HG02981 (cell line): Measurements from ENCODE around the gene SYT13.
"Not testable (repeated sequence)": the region's sequence is repeated elsewhere in the genome, so short reads cannot be mapped to it uniquely, and the experiment has no call there.

Source experiments
- ATAC-seq: cut with Tn5 transposase; IDR thresholded peaks from one replicate; pipeline ENCODE4 v1.9.1; 2021; ENCODE audit warnings: mild to moderate bottlenecking, moderate library complexity; ENCODE audit not compliant: unreplicated experiment

SYT13 gene

GRCh38 chr11:45250035-45250718, 36.0 kb downstream of the SYT13 start:
- ATAC-seq = no peak

- ATAC-seq = not testable (repeated sequence)
Observed at GRCh38 chr11:45249372-45249771, 36.8 kb downstream of the SYT13 start.

DNA sequence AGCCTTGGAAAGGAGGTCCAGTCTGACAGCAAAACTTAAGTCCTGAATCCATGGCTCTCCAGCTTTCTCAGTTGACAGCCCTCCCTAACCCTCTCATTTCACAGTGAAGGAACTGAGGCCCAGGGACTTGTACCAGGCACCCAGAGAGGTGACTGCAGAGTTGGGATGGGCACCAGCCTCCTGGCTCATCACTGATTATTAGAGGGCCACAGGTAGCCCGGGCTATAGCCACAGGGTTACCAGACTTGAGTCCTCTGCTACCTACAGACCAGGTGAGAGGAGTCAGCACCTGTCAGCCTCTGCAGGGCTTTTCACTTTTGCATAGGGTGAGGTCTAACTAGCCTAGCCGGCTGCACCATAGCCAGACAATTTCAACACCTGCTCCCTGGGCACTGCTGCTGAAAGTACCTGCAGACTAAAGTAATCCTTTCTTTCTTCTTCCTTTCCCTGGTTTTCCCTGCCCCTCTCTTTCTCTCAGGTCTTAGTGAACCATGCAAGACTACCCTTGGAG, 37.6 kb downstream of the SYT13 start:
- ATAC-seq = no peak

GRCh38 chr11:45247433-45247832, 38.7 kb downstream of the SYT13 start:
- ATAC-seq = no peak

DNA sequence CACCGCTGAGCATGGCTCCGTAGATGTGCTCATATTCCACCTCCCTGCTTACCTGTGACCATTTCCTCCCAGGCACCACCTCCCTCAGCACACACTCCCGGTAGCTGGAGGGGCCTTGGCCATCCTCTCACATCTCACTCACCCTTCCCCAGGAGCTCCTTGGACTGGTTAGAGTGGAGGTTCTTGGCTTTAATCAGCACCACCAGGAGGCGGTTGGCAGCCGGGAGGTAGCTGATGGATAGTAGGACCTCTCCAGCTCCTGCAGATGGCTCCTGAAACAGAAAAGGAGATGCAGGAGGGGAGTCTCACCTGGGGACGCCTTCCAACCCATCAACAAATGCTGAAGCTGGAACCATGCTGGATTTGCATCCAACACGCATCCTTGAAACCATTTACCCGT, 39.9 kb downstream of the SYT13 start:
- ATAC-seq = no peak

DNA sequence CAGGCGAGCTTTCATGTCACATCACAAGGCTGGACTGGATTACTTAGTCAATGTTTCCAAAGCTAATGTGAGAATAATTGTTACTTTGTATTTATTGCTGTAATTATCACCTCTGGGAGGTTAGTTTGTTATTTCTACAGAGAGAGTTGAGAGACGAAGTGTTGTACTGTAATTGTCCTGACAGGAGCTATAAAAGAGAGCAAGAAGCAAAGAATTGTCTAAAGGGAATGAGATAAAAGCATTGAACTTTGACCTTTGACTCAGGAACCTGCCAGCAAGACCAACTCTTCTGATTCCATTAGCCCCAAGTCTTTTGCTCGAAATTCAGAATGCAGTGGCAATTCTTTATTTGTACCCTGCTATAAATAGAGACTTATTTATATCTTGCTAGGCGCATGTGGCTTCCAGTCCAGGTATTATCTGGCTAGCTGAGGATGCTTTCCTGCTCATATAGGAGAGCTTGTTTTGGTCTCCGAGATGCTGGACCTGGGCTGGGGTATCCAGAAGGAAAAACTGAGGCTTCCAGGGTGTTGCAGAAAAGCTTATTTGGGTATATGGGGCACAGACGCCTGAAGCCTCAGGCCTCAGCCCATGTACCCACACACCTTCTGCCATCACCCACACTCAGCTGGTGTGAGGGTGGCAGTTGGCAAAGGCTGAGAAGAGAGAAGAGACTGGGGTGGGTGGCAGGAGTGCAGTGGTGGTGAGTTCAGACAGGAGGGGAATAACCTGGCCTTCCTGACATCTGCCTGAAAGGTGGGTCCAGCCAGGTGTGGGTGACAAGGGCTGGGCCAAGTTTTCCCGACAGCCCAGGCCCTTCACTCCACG, 40.7 kb downstream of the SYT13 start:
- ATAC-seq = no peak

- no peak for ATAC-seq
Observed at GRCh38 chr11:45243967-45244366, 42.2 kb downstream of the SYT13 start.

DNA sequence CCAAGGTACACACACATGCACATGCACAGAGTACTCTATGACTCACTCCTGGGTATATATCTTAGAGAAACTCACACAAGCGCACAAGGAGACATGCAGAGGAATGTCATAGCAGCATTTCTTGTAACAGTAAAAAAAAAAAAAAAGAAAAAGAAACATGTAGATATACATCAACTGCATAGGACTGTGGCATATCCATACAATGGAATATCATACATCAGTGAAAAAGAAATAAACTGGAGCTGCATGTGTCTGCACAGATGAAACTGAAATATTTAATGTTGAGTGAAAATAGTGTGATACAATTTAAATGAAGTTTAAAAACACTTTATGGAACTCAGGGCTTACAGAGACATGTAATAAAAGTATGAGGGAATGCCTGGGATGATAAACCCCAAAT, 46.4 kb downstream of the SYT13 start:
- ATAC-seq = no peak

DNA sequence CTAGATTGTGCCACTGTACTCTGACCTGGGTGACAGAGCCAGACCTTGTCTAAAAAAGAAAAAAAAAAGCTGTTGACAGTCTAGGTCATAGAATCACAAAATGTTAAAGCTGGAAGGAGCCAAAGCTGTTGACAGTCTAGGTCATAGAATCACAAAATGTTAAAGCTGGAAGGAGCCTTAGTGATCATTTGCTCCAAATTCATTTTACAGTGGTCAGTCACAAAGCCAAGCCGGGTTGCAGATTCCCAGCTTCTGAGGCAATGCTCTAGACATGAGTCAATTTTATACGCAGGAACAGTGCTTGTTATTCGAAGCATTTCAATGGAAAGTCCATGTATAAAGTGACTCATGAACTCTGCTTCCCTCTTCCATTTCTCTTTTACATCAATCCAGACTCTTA, 47.4 kb downstream of the SYT13 start:
- ATAC-seq = no peak

- ATAC-seq = no peak
Observed at GRCh38 chr11:45237711-45238315, 48.3 kb downstream of the SYT13 start.

GRCh38 chr11:45234306-45235006, 51.7 kb downstream of the SYT13 start:
- no peak for ATAC-seq

- ATAC-seq = no peak
Observed at GRCh38 chr11:45233804-45234170, 52.4 kb downstream of the SYT13 start.

DNA sequence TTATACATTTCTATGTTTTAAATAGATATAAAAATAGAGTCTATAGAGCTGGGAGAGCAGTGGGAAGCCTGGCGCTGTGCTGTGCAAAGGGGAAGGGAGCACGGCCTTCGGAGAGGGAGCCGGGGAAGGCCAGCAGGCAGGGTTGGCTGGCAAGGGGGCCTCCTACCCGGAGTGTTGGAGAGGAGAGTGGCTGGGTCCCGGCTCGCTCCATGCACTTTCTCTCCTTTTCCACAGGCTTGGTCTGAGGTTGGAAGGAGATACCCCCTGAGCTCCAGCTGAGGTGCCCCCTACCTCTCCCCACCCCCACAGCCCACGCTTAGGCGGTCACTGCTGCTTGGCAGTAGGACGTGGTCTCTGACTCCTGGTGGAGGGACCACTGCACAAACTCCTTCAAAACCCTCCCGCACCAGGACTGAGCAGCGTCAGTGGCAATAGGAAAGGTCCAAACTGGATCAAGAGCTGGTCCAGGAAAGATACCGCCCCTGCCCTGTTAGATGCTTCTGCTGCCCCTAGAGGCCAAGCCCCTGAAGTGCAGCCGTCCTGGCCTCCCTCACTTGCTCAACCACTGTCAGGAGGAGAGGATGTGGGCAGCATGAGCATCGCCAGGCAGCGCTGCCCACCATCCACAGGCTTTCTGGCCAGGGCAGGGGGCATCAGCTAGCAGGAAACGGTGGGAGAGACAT, 52.9 kb downstream of the SYT13 start:
- ATAC-seq = peak; percentile 65

DNA sequence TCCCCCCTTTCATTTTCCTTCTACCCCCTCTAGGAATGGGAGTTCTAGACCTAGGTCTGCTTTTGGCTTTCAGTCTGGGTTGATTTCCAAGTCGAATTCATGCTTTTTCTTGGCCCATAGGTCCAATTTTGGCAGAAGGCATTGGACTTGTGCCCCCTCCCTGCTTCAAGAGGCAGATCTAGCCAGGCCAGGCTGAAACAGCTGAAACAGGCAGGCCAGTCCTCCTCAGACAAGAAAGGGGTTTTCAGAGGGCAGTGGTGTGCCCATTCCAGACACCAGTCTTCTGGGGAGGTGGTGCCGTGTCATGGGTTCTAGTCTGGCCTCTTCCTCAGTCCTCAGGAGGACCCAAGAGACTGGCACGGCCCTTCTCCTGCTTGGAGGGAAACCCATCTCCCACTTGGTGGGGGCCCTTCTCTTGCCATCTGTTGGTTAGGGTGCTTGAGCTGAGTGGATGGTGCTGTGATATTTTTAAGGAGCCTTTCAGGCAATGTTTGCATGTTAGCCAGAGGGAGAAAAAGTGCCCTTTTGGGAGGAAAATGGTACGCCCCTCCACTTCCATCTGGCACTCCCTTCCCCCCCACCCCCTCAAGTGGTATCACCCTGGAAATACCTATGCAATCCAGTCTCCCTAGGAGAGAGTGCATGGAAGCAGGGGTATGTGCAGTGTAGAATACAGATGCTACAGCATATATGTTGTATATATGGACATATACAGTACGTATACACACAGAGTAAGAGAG, 53.6 kb downstream of the SYT13 start:
- ATAC-seq = no peak

- no peak for ATAC-seq
Observed at GRCh38 chr11:45229401-45230020, 56.6 kb downstream of the SYT13 start.

DNA sequence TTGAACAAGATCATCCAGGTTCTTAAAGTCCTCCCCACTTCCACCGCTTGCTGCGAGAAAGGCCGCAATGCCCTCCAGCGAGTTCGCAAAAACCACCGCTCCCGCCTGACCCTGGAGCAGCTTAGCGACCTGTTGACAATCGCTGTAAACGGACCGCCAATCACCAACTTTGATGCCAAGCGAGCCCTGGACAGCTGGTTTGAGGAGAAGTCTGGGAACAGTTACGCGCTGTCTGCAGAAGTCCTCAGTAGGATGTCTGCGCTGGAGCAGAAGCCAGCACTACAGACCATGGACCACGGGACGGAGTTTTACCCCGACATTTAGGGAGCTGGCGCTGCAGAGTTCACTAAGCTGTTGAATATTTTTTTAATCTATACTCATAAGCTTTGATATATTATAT, 58.3 kb downstream of the SYT13 start:
- no peak for ATAC-seq

DNA sequence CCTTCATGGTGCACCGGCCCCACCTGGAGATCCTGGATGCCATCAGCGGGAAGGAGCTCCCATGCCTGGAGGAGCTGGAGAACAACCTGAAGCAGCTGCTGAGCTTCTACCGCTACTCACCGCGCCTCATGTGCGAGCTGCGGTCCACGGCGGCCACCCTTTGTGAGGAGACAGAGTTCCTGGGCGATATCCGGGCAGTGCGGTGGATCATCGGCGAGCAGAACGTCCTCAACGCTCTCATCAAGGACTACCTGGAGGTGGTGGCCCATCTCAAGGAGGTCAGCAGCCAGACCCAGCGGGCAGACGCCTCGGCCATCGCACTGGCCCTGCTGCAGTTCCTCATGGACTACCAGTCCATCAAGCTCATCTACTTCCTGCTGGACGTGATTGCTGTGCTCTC, 59.2 kb downstream of the SYT13 start:
- ATAC-seq = no peak

DNA sequence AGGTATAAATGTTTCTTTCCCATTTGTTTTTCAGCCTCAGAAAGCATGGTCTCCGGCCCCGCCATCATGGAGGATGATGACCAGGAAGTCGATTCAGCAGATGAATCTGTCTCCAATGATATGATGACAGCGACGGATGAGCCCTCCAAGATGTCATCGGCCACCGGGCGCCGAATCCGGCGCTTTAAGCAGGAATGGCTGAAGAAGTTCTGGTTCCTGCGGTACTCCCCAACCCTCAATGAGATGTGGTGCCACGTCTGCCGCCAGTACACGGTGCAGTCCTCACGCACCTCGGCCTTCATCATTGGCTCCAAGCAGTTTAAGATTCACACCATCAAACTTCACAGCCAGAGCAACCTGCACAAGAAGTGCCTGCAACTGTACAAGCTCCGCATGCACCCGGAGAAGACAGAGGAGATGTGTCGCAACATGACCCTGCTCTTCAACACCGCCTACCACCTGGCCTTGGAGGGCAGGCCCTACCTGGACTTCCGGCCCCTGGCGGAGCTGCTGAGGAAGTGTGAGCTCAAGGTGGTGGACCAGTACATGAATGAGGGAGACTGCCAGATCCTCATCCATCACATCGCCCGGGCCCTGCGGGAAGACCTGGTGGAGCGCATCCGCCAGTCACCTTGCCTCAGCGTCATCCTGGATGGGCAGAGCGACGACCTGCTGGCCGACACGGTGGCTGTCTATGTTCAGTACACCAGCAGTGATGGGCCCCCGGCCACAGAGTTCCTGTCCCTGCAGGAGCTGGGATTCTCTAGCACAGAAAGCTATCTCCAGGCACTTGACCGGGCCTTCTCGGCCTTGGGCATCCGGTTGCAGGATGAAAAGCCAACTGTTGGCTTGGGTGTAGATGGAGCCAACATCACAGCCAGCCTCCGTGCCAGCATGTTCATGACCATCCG, 59.9 kb downstream of the SYT13 start:
- ATAC-seq = no peak

DNA sequence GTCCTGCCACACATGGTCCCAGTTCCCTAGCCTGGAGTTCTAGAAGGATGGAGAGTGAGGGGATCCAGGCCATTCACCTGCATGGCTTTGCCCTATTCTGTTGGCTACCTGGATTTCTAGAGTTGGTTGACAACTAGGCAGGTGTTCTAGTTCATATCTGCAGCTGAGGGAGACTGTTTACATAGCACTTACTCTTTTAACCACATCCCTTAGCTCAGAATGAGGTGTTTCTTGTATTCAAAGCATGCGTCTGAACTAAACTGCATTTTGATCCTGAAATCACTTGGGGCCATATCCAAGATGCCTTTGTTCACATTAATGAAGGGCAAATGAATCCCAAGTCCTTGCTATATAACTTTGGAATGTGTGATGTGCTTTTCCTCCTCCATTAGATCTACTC, 60.9 kb downstream of the SYT13 start:
- ATAC-seq = no peak
